ENCODE data around the gene SIRPA.

SIRPA gene

DNA sequence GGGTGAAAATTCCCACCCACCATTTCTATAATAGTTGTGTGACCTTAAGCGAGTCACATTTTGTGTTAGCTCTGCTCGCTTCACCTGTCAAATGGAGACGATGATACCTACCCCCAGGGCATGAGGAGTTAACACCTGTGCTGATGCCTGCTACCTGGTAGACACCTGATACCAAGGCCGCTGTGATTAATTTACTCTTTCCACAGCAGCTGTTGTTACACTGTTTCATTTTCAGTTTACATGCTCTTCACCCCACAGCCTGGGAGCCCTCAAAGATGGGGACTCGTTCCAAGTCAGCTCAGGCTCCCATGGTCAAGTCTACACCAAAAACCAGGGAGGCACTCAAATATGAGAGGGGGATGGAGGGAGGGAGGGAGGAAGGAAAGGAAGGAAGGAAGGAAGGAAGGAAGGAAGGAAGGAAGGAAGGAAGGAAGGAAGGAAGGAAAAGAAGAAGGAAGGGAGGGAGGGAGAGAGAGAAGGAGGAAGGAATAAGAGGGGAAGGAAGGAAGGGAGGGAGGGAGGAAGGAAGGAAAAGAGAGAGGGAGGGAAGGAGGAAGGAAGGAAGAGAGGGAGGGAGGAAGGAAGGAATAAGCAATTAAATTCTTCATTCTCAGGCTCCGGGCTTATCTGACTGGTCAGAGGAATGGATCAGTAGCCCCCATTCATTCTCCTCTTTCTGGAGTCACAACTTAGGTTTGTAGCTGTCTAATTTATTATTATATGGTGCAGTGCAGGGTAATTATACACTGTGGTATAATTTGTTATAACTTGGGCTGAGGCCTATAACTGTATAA lies 57.7 kb downstream of the SIRPA start:
- DNase-seq: no peak

DNA sequence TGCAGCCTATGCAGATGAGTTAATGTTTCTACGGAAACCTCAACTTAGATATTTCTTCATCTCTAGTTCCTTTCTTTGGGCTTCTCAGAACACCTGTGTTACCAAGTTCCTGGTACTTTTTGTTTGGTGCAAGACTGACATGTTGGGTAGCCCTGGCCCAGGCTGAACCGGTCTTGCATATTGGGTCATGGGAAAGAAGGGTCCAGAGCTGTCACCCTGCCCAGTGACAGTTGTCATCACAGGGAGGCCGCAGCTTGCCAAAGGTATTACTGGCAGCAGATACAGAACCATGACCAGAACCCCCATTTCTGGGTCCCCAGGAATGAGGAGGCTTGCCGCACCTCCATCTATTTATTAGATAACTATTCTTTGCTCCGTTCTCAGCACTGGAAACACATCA lies 58.4 kb downstream of the SIRPA start:
- DNase-seq: no peak

DNA sequence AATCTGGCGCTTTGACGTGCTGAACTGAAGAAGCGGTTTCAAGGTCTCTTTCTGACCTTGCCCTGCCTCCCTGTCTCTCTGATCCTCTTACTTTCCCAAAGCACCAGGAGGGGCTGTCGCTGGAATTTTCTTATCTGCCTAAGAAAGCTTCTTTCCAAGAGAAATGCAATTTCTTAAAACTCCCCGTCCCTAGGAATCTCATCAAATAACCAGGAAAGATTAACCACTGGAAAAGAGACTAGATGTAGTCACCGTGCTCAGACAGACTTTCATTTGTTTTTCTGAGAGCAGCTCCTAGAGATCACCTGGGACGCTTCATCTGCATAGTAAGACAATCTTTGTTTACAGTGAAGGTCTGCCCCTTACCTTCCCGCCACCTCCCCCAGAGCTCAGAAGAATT lies 60.0 kb downstream of the SIRPA start:
- DNase-seq: no peak

DNA sequence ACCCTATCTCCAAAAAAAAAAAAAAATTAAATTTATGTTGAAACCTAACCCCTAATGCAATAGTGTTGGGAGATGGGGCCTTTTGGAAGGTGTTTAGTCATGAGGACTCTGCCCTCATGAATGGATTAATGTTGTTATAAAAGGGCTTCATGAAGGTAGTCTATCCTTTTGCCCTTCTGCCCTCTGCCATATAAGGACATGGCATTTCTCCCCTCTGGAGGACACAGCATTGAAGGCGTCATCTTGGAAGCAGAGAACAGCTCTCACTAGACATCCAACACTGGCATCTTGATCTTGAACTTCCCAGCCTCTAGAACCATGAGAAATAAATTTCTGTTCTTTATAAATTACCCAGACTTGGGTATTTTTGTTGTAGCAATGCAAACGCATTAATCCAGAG lies 63.2 kb downstream of the SIRPA start:
- DNase-seq: no peak

- no peak for DNase-seq
Observed at GRCh38 chr20:1959156-1959555, 63.9 kb downstream of the SIRPA start.

- no peak for DNase-seq
Observed at GRCh38 chr20:1961374-1961773, 66.2 kb downstream of the SIRPA start.

DNA sequence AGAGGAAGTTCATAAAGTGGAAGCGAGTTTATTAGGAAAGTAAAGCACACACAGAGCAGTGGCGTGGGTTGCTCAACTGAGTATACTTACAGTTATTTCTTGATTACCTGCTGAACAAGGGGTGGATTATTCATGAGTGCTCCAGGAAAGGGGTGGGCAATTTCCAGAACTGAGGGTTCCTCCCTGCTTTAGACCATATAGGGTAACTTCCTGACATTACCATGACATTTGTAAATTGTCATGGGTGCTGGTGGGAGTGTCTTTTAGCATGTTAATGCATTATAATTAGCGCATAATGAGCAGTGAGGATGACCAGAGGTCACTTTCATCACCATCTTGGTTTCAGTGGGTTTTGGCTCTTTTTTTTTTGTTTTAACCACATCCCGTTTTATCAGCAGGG lies 68.9 kb downstream of the SIRPA start:
- DNase-seq: no peak

GRCh38 chr20:1964659-1965405 lies 69.6 kb downstream of the SIRPA start:
- DNase-seq: no peak

DNA sequence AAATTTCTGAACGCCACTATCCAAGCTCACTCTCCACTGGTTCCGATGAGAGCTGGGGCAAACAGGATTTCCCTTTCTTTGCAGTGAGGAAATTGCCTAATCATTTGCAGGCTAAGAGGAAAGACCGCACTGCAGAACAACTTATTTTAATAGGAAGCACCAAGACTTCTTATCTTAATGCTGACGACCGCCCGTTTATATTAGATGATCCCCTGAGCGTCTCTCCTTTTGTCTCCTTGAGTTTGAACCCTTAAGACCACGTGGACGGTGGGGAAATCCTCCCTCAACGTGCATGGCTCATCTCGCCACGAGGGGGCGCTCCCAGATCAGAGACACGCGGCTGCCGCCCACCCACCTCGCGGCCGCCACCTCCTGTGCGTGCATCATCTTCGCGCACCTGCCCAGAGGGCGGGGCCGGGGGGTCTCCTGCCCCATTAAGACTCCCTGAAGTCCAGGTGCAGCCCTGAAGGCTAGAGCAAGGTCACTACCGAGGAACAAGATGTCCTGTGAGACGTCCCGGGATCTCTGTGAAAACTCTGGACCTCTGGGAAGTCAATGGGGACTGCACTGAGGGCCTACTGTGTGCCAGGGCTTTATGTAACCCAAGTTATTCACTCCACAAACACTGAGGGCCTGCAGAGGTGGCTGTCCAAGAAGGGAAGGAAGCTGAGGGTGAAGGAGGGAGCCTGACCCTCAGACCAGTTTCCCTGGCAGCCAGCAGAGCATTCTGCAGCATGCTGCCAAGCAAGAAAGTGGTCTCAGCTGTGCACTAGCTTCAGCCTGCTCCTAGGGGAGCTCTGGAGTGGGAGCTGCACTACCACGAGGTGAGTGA lies 70.5 kb downstream of the SIRPA start:
- peak; percentile 47 to 79 (median 70) for DNase-seq

DNA sequence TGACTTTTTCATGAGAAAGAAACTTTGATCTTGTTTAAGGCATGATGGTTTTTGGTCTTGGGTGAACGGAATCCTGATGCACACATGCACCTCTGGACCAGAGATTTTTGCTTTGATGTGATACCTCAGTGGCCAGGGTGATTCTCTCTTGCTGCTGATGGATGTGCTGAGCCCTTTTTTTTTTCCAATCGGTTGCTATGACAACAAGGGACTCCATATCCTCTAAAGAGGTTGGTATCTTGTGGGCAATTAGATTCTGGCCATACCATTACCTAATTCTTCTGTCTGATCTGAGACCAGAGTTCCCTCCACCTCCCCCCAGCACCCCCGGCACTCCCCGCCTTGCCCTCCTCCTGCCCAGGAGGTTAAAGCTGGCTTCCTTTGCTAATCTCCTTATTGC lies 73.8 kb downstream of the SIRPA start:
- DNase-seq: no peak

GRCh38 chr20:1971893-1972586 lies 76.8 kb downstream of the SIRPA start:
- DNase-seq: no peak

DNA sequence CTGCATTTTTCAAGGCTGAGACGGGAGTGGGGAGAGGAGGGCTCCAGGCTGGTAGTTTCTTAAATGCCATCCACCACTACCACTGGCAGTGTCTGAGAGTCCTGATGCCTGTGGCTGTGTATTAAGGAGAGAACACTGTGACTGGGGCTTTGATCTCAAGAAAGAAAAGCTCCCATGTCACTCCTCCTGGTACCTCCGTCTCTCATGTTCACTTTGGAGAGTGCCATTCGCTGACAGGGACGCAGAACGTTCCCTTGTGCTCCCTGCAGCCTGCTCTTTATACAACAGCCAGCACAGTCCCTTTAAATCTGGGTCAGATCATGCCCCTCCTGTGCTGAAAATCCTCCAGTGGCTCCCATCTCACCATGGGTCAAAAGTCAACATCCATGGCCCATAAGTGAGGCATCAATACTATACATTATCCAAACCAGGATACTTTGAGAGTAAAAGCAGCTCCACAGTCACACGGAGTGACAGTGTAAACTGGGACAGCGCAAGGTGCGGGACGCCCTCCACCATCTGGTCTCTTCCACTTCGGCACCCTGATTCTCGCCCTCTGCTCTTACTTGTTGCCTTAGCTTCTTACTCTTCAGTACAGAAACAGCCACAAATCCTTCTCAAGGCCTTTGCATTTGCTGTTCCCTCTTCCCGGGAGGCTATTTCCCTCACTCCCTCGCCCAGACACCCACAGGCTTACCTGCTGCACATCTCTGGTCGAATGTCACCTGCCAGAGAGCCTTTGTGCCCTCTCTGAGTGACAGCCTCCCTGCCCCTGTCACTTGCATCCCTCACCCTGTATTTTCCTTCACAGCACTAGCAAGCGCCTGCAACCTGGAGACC lies 78.6 kb downstream of the SIRPA start:
- DNase-seq: no peak

GRCh38 chr20:1975291-1975690 lies 80.1 kb downstream of the SIRPA start:
- DNase-seq: no peak

DNA sequence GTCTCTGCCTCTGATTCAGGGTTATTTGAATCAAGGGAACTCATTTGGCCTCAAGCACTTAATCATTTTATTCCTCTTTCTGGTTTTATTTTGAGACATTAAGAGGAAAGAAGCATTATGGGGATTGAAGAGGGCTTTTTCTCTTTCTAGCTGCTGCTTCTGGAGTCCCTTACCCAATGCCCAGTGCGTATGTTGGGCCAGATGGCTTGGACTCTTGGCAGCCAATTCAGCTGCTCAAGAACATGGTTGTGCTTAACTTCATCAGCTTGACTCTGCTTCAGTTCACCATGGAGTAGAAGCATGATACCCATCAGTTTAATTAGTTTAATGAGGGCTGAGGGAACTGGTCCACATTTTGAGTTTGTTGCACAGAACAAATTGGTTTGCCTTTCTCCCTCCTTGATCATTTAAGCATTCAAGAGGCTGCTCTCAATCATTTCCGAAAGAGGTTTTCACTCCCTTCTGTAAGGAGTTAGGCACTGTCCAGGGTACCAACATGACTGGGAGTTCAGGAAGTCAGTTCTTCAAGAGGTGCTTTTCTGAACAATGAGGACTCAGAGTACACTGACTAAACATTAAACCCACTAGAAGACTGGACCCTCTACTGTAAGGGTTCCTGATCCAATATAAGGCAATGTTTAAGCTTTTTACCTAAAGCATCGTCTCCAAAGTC lies 84.0 kb downstream of the SIRPA start:
- no peak for DNase-seq

DNA sequence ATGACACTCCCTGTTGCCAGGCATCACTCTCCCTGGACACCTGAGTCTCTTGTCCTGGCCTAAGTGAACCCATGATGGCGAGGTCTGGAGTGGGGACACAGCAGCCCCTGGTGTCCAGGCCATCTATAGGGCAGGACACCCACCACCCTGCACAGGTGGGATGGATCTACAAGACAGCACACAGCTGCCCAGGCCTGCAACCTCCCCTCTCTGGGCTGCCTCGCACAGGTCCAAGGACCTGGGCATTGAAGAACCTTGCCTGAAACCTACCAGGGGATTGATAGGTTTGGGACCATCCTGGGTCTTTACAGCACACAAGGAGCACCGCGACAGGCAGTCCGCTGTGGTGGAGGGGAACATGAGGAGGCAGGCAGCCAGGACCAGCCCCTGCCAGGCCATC lies 87.5 kb downstream of the SIRPA start:
- DNase-seq: no peak

DNA sequence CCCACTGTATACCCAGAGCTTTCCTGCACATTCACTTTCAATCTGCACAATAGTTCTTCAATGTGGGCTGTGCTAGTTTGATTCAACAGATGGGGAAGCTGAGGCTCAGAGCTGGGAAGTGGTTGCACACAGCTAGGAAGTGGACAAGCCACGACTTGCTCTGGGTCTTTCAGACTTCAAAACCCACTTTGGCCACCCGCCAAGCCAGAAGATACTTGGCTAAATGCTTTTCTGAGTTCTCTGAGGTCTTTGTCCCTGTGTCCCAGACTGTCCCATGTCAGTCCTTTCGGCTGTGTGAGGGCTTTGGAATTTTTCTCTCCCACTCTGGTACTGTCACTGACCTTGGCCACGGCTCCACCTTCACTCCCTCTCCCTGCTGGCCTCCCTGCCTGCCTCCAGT lies 88.1 kb downstream of the SIRPA start:
- DNase-seq: no peak

GRCh38 chr20:1987826-1988225 lies 92.6 kb downstream of the SIRPA start:
- no peak for DNase-seq

All from activated CD4-positive, CD25-positive, alpha-beta regulatory T cell (primary cell).